GM21717 (cell line): Measurements from ENCODE around the gene CBX8.

Experiments
- ATAC-seq: cut with Tn5 transposase; IDR thresholded peaks from one replicate; pipeline ENCODE4 v1.9.1; 2021; ENCODE audit warnings: mild to moderate bottlenecking, moderate library complexity; ENCODE audit not compliant: unreplicated experiment

The CBX8 gene

GRCh38 chr17:79796763-79797491, at the start of gene CBX8:
Gene CBX8 (minus strand): TSS chr17:79797077. CDS start chr17:79796998, 79 bp downstream.
- peak; percentile 76 for ATAC-seq

- no peak for ATAC-seq
These were observed 48.7 kb upstream of the CBX8 start for GRCh38 chr17:79845601-79845949.

- ATAC-seq: no peak
These were observed 48.2 kb upstream of the CBX8 start for GRCh38 chr17:79844869-79845600.

- ATAC-seq: no peak
These were observed 47.2 kb upstream of the CBX8 start for GRCh38 chr17:79843816-79844800.

- ATAC-seq: no peak
These were observed 46.6 kb upstream of the CBX8 start for GRCh38 chr17:79843474-79843815.

GRCh38 chr17:79842656-79843473, 46.0 kb upstream of the CBX8 start:
- ATAC-seq: no peak

GRCh38 chr17:79842136-79842655, 45.3 kb upstream of the CBX8 start:
- no peak for ATAC-seq

GRCh38 chr17:79841369-79842135, 44.7 kb upstream of the CBX8 start:
- ATAC-seq: no peak

GRCh38 chr17:79840989-79841286, 44.1 kb upstream of the CBX8 start:
- no peak for ATAC-seq

- ATAC-seq: no peak
These were observed 43.6 kb upstream of the CBX8 start for GRCh38 chr17:79840269-79840988.

GRCh38 chr17:79839356-79840268, 42.7 kb upstream of the CBX8 start, which contains the start of gene CBX4:
Gene CBX4 (minus strand): TSS chr17:79839440. CDS start chr17:79839251, 189 bp downstream.
- peak; percentile 35 for ATAC-seq

- peak; percentile 7 for ATAC-seq
These were observed 41.8 kb upstream of the CBX8 start for GRCh38 chr17:79838522-79839274.

- ATAC-seq: no peak
These were observed 41.1 kb upstream of the CBX8 start for GRCh38 chr17:79837888-79838521.

- ATAC-seq: peak; percentile 29
These were observed 40.4 kb upstream of the CBX8 start for GRCh38 chr17:79836972-79837887.

GRCh38 chr17:79836510-79836971, 39.7 kb upstream of the CBX8 start:
- ATAC-seq: no peak
